WTC11 (cell line): ENCODE data around the gene BICD1.

Experiments
- CTCF ChIP-seq: fragments of 200-600 bp; IDR thresholded peaks from 2 replicates; pipeline ENCODE4 v1.8.0; 2022; ENCODE audit warnings: antibody characterized with exemption
- JUN ChIP-seq: sonication (generic); formaldehyde crosslinking; IDR thresholded peaks from 2 replicates; pipeline ENCODE4 v1.8.0; 2023; ENCODE audit warnings: mild to moderate bottlenecking, missing genetic modification reagents
- KAT7 ChIP-seq: sonication (generic); formaldehyde crosslinking; IDR thresholded peaks from 2 replicates; pipeline ENCODE4 v1.8.1; 2023; ENCODE audit warnings: missing genetic modification reagents, mild to moderate bottlenecking, borderline replicate concordance
- TEAD4 ChIP-seq: sonication (generic); formaldehyde crosslinking; IDR thresholded peaks from 2 replicates; pipeline ENCODE4 v1.8.0; 2022; ENCODE audit warnings: mild to moderate bottlenecking, missing genetic modification reagents
- ZSCAN18 ChIP-seq: fragments of 250-450 bp; sonication (Bioruptor Pico); IDR thresholded peaks from 2 replicates; pipeline ENCODE4 v2.1.2; 2022; ENCODE audit warnings: mild to moderate bottlenecking, moderate library complexity
- TF ChIP-seq, protein P1 (sequence below): sonication (generic); formaldehyde crosslinking; IDR thresholded peaks from 2 replicates; pipeline ENCODE4 v1.8.0; 2022; ENCODE audit warnings: mild to moderate bottlenecking, missing genetic modification reagents
- TF ChIP-seq, protein P2 (sequence below): sonication (generic); formaldehyde crosslinking; IDR thresholded peaks from 2 replicates; pipeline ENCODE4 v1.8.1; 2023; ENCODE audit warnings: mild to moderate bottlenecking, moderate library complexity, missing genetic modification reagents

- TF ChIP-seq, protein P1, sequence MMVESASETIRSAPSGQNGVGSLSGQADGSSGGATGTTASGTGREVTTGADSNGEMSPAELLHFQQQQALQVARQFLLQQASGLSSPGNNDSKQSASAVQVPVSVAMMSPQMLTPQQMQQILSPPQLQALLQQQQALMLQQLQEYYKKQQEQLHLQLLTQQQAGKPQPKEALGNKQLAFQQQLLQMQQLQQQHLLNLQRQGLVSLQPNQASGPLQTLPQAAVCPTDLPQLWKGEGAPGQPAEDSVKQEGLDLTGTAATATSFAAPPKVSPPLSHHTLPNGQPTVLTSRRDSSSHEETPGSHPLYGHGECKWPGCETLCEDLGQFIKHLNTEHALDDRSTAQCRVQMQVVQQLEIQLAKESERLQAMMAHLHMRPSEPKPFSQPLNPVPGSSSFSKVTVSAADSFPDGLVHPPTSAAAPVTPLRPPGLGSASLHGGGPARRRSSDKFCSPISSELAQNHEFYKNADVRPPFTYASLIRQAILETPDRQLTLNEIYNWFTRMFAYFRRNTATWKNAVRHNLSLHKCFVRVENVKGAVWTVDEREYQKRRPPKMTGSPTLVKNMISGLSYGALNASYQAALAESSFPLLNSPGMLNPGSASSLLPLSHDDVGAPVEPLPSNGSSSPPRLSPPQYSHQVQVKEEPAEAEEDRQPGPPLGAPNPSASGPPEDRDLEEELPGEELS (CRISPR knock-in tag): no peak
- TF ChIP-seq CTCF: no peak
- no peak for TF ChIP-seq KAT7
- TF ChIP-seq JUN (CRISPR knock-in tag): no peak
- TF ChIP-seq TEAD4 (CRISPR knock-in tag): no peak
- TF ChIP-seq ZSCAN18 (CRISPR knock-in tag): no peak
- TF ChIP-seq, protein P2, sequence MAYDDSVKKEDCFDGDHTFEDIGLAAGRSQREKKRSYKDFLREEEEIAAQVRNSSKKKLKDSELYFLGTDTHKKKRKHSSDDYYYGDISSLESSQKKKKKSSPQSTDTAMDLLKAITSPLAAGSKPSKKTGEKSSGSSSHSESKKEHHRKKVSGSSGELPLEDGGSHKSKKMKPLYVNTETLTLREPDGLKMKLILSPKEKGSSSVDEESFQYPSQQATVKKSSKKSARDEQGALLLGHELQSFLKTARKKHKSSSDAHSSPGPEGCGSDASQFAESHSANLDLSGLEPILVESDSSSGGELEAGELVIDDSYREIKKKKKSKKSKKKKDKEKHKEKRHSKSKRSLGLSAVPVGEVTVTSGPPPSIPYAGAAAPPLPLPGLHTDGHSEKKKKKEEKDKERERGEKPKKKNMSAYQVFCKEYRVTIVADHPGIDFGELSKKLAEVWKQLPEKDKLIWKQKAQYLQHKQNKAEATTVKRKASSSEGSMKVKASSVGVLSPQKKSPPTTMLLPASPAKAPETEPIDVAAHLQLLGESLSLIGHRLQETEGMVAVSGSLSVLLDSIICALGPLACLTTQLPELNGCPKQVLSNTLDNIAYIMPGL (CRISPR knock-in tag): no peak
Observed at GRCh38 chr12:32120419-32120818, 13.8 kb downstream of the BICD1 start.
